ENCODE data around the gene THSD4.

THSD4 gene

GRCh38 chr15:71639471-71639870, 524.2 kb downstream of the THSD4 start:
- no peak for TF ChIP-seq CTCF (IDR thresholded peaks at IDR 0.05; ENCODE audit: low read length, missing control alignments)
- DNase-seq (ENCODE audit: low read depth), result no peak
- no peak overlapping the region for H3K4me3 ChIP-seq (replicated peaks; ENCODE audit: low read depth, low read length)

GRCh38 chr15:71643918-71644317, 528.6 kb downstream of the THSD4 start:
- no peak for TF ChIP-seq CTCF (IDR thresholded peaks at IDR 0.05; ENCODE audit: low read length, missing control alignments)
- DNase-seq (ENCODE audit: low read depth), result no peak
- no peak overlapping the region for H3K4me3 ChIP-seq (replicated peaks; ENCODE audit: low read depth, low read length)

GRCh38 chr15:71646767-71647486, 531.7 kb downstream of the THSD4 start:
- TF ChIP-seq CTCF (IDR thresholded peaks at IDR 0.05; ENCODE audit: low read length, missing control alignments), result no peak
- no peak overlapping the region for H3K4me3 ChIP-seq (replicated peaks; ENCODE audit: low read depth, low read length)
- no peak for DNase-seq (ENCODE audit: low read depth)

GRCh38 chr15:71647487-71647808, 532.2 kb downstream of the THSD4 start:
- no peak for DNase-seq (ENCODE audit: low read depth)
- no peak for TF ChIP-seq CTCF (IDR thresholded peaks at IDR 0.05; ENCODE audit: low read length, missing control alignments)
- no peak overlapping the region for H3K4me3 ChIP-seq (replicated peaks; ENCODE audit: low read depth, low read length)

GRCh38 chr15:71648095-71648494, 532.8 kb downstream of the THSD4 start:
- no peak for TF ChIP-seq CTCF (IDR thresholded peaks at IDR 0.05; ENCODE audit: low read length, missing control alignments)
- H3K4me3 ChIP-seq (replicated peaks; ENCODE audit: low read depth, low read length), result no peak overlapping the region
- no peak for DNase-seq (ENCODE audit: low read depth)

GRCh38 chr15:71649894-71650293, 534.6 kb downstream of the THSD4 start:
- no peak overlapping the region for H3K4me3 ChIP-seq (replicated peaks; ENCODE audit: low read depth, low read length)
- no peak for DNase-seq (ENCODE audit: low read depth)
- no peak for TF ChIP-seq CTCF (IDR thresholded peaks at IDR 0.05; ENCODE audit: low read length, missing control alignments)

- no peak overlapping the region for H3K4me3 ChIP-seq (replicated peaks; ENCODE audit: low read depth, low read length)
- no peak for DNase-seq (ENCODE audit: low read depth)
- no peak for TF ChIP-seq CTCF (IDR thresholded peaks at IDR 0.05; ENCODE audit: low read length, missing control alignments)
Measured at GRCh38 chr15:71650603-71651002, 535.3 kb downstream of the THSD4 start.

All from fibroblast of pulmonary artery (primary cell).